Ishikawa (cell line): Measurements from ENCODE around the gene FAM43A.

Experiments used
- EP300 ChIP-seq: IDR thresholded peaks from 2 replicates; pipeline ENCODE4 v1.6.1; 2012; ENCODE audit warnings: borderline replicate concordance
- FOXM1 ChIP-seq: IDR thresholded peaks from 2 replicates; pipeline ENCODE4 v1.6.1; 2012; ENCODE audit warnings: low read depth, borderline replicate concordance
- NFIC ChIP-seq: IDR thresholded peaks from 2 replicates; pipeline ENCODE4 v1.6.1; 2012

DNA sequence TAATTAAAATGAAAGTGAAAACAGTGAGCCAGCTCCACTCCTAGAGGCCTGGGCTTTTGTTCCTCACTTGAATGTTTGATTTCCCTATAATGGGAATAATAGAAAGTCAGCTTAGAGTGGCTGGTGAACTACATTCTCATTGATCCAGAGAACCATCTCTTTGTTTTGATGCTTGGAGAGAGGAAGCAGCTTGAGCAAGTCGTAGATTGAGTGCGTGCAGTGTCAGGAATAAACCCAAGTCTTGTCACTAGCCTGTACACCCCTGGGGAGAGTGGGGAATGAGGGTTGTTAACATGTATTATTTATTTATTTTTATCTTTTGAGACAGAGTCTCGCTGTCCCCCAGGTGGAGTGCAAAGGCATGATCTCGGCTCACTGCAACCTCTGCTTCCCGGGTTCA is 12.8 kb upstream of the FAM43A start:
- no peak for TF ChIP-seq FOXM1
- TF ChIP-seq EP300 = no peak
- no peak for TF ChIP-seq NFIC
